ENCODE measurements around the gene ATXN1L. TPM values are rescaled to one million over a fixed set of nuclear protein-coding genes. Genes with fewer than 3 reads are reported as not detected.
"Not testable (repeated sequence)": the region's sequence is repeated elsewhere in the genome, so short reads cannot be mapped to it uniquely, and the experiment has no call there.

Gene ATXN1L
- total RNA-seq, 1 experiment from 2014 or later = 25.3 TPM

DNA sequence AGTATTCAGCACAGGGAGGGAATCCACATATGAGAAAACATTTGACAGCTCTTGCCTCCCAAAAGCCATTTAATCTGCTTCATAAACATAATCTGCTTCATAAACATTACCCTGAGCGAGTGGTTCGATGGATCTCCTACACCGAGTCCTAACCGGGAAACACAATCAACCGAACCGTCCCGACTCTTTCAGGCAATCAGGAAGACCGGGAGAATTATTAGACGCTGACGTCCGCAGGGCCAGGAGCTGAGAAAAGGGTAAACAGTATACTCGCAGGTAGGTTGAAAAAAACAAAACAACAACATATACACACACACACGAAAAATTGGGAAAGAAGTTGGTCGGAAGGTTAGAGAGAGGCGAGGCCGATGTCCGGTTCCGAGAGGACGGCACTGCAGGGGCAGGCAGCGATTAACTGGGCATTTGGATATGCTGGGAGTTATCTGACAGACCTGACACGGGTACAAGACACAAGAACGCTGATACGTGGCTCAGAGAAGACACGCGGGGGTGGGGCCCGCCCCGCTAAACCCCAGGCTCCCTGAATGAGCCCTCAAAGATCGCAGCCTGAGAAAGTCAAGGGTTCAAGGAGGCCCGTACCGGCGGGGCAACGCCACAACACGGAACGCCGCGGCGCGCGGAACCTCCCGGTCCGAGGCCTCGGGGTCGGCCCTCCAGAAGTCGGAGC lies 37.7 kb upstream of the ATXN1L start:
- no peaks in the 10 kb centered on the region for H3F3A ChIP-seq (ENCODE audit: insufficient read depth, low read depth)
- H3K9me3 ChIP-seq (ENCODE audit: insufficient read depth, low read depth) = no peaks in the 10 kb centered on the region
- BruUV-seq (replicated peaks) = no TSS peak
- H3K27me3 ChIP-seq (ENCODE audit: insufficient read depth, low read depth) = no peaks in the 10 kb centered on the region
- DNase-seq = no peak
- H3K27ac ChIP-seq = peak overlapping the region; percentile 95
- TF ChIP-seq, protein P1, sequence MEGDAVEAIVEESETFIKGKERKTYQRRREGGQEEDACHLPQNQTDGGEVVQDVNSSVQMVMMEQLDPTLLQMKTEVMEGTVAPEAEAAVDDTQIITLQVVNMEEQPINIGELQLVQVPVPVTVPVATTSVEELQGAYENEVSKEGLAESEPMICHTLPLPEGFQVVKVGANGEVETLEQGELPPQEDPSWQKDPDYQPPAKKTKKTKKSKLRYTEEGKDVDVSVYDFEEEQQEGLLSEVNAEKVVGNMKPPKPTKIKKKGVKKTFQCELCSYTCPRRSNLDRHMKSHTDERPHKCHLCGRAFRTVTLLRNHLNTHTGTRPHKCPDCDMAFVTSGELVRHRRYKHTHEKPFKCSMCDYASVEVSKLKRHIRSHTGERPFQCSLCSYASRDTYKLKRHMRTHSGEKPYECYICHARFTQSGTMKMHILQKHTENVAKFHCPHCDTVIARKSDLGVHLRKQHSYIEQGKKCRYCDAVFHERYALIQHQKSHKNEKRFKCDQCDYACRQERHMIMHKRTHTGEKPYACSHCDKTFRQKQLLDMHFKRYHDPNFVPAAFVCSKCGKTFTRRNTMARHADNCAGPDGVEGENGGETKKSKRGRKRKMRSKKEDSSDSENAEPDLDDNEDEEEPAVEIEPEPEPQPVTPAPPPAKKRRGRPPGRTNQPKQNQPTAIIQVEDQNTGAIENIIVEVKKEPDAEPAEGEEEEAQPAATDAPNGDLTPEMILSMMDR (conservative IDR thresholded peaks at IDR 0.05) = no peak
- no peak for TF ChIP-seq EZH2 (IDR thresholded peaks at IDR 0.05; ENCODE audit: low read depth)
- peak overlapping the region; percentile 96 for H3K4me2 ChIP-seq
- peaks cover 56% of the 10 kb centered on the region for H3K79me2 ChIP-seq (ENCODE audit: low read depth)
- H3K9me2 ChIP-seq (ENCODE audit: insufficient read depth) = no peaks in the 10 kb centered on the region
- ChIA-PET CTCF (no interaction called here), POLR2A (ENCODE audit: unreplicated experiment) (interaction anchor here (0.7 kb wide), 1 partner anchor 88 kb away, joined by 4 read pairs; no protein-coding TSS in a partner anchor)
- intact Hi-C loops (cut with micrococcal nuclease; ENCODE audit: unreplicated experiment) = loop anchor here (1.0 to 2.0 kb wide), 3 partner anchors 37 to 87 kb away; partner anchors contain the start of genes ATXN1L and IST1
- peak overlapping the region; percentile 85 for H2AFZ ChIP-seq
- H3K4me1 ChIP-seq (replicated peaks; ENCODE audit: insufficient read depth) = peaks cover 18% of the 10 kb centered on the region
- H3K4me3 ChIP-seq = peak overlapping the region; percentile 84
- peaks cover 21% of the 10 kb centered on the region for H4K20me1 ChIP-seq (ENCODE audit: insufficient read depth)
- no peaks in the 10 kb centered on the region for H3K36me3 ChIP-seq (ENCODE audit: low read depth)

DNA sequence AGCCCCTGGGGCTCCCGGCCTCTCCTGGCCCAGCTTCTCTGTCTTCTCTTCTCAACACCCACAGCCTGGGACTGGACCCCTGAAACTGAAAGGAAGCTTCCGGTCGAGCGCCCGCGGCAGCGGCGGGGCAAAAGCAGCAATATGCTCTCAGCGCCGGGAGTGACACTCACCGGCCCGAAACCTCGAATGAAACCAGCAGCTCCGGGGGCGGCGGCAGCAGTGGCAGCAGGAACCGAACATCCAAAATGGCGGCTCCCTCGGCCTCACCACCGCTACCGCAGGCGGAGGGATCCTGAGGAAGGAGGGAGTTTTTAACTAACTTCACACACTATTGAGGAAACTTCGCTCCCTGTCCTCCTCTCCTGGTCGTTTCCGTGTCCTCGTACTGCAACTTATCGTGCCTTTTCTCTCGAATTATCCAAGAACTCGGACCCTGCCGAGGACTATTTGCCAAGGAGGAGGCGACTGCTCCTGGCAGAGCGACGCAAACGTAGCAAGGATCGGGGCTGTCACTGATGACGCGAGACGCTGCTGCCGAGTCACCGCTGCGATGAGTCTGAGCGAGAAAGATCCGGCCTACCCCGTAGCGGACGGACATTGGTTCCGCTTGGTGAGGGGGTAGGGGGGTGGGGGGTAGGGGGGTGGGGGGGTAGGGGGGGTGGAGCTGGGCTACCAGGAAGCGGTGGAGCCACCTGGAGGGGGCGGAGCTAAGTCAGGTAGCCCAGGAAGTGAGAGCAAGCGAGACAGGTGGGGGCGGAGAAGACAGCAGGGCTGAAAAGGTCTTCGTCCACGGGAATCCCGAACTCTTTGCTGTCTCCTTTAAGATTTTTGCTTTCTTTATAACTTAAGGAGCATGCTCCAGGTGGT lies 37.0 kb upstream of the ATXN1L start, which contains the start of gene AP1G1:
Gene AP1G1 (minus strand): TSS at position 242 of the 867 bp plus-strand sequence. CDS start 19,355 bp downstream, outside the sequence.
- TF ChIP-seq, protein P1 (conservative IDR thresholded peaks at IDR 0.05) = no peak
- no peak for TF ChIP-seq EZH2 (IDR thresholded peaks at IDR 0.05; ENCODE audit: low read depth)
- Histone ChIP-seq H3K27me3 (ENCODE audit: insufficient read depth, low read depth) (no peaks in the 10 kb centered on the region), H3K4me1 (replicated peaks; ENCODE audit: insufficient read depth) (peaks cover 18% of the 10 kb centered on the region), H3K4me3 (peak within 1 kb of the TSS; percentile 93), H3K9me3 (ENCODE audit: insufficient read depth, low read depth) (no peaks in the 10 kb centered on the region), H3K36me3 (ENCODE audit: low read depth) (no peaks in the 10 kb centered on the region), H3K27ac (peak within 1 kb of the TSS; percentile 95), H3K4me2 (peak within 1 kb of the TSS; percentile 96), H4K20me1 (ENCODE audit: insufficient read depth) (peaks cover 16% of the 10 kb centered on the region), H3F3A (ENCODE audit: insufficient read depth, low read depth) (no peaks in the 10 kb centered on the region), H3K79me2 (ENCODE audit: low read depth) (peaks cover 49% of the 10 kb centered on the region), H3K9me2 (ENCODE audit: insufficient read depth) (no peaks in the 10 kb centered on the region), H2AFZ (peak within 1 kb of the TSS; percentile 89)
- BruUV-seq (replicated peaks) = TSS peak; percentile 68
- DNase-seq = peak; percentile 92 to 95
- POLR2A ChIA-PET (ENCODE audit: unreplicated experiment) = interaction anchor here (0.7 kb wide), 7 partner anchors 14 to 1329 kb away, joined by 4 to 16 read pairs (median 7); partner anchors contain the start of gene IST1
- CTCF ChIA-PET = no interaction called here
- intact Hi-C loops (cut with micrococcal nuclease; ENCODE audit: unreplicated experiment) = loop anchor here (1.0 to 2.0 kb wide), 3 partner anchors 36 to 86 kb away; partner anchors contain the start of genes ATXN1L and IST1

DNA sequence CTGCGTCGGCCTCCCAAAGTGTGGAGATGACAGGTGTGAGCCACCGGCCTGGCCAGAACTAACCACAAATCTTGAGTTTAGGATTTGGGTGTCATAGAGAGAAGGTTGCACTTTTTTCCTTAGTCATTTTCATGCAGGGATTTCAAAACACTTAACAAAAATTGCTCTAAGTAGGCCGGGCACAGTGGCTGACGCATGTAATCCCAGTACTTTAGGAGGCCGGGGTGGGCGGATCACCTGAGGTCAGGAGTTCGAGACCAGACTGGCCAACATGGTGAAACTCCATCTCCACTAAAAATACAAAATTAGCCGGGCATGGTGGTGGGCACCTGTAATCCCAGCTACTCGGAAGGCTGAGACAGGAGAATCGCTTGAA lies 35.6 kb upstream of the ATXN1L start:
- H3K4me3 ChIP-seq = 0 out of 2 replicates have a peak overlapping the region, but pooled peaks have one; percentile 93
- H3K4me1 ChIP-seq (replicated peaks; ENCODE audit: insufficient read depth) = peaks cover 18% of the 10 kb centered on the region
- H3K4me2 ChIP-seq = peak overlapping the region; percentile 95
- H3K27me3 ChIP-seq (ENCODE audit: insufficient read depth, low read depth); H3K36me3 ChIP-seq (ENCODE audit: low read depth); H2AFZ ChIP-seq; BruUV-seq (replicated peaks); H4K20me1 ChIP-seq (ENCODE audit: insufficient read depth); H3K9me3 ChIP-seq (ENCODE audit: insufficient read depth, low read depth); DNase-seq; H3F3A ChIP-seq (ENCODE audit: insufficient read depth, low read depth); CTCF ChIA-PET; POLR2A ChIA-PET (ENCODE audit: unreplicated experiment); intact Hi-C loops (cut with micrococcal nuclease; ENCODE audit: unreplicated experiment); H3K9me2 ChIP-seq (ENCODE audit: insufficient read depth): not testable (repeated sequence)
- peak overlapping the region; percentile 95; the same call in 1 of the 2 replicates for H3K27ac ChIP-seq
- peaks cover 36% of the 10 kb centered on the region for H3K79me2 ChIP-seq (ENCODE audit: low read depth)
